8988T (cell line): ENCODE measurements around the gene SPOCK1.

ENCODE experiments used
- DNase-seq: peaks from one replicate; pipeline ENCODE4 v3.0.0; 2011

SPOCK1 gene

DNA sequence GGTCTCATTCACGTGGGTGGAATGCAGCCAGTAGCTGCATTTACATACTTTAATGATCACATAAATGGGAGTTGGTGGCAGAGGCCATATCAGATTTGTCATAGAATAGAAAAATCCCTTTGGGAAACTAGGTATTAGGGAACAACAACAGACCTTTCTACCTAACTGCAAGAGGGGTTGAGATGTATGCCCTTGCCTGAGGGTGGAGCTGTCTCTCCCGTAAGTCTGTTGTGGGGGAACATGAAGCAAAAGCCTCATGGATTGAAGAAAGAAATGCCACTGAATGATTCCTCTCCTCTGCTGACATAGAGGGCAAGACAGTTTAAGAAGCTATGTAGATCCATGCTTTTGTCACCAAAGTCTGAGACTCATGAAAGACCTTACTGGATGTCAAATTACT lies 461.3 kb downstream of the SPOCK1 start:
- DNase-seq: no peak

DNA sequence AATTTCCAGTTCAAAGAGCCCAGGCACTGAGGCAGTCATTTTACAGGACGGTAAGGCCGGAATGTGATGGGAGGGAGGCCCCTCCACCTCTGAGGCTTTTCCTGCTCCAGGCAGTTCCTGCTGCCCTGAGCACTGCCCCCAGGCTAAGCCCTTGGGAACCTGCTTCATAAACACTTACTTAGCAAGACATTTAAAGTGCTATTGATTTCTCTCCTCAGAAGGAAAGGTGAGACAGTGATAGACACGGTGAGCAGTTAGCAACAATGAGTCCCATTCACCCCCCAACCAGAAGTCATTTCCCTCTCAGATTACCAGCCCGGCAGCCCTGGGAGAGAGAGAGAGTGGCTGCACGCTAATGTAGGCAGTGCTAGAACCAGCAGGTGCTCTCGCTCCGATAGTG lies 462.5 kb downstream of the SPOCK1 start:
- DNase-seq: no peak

DNA sequence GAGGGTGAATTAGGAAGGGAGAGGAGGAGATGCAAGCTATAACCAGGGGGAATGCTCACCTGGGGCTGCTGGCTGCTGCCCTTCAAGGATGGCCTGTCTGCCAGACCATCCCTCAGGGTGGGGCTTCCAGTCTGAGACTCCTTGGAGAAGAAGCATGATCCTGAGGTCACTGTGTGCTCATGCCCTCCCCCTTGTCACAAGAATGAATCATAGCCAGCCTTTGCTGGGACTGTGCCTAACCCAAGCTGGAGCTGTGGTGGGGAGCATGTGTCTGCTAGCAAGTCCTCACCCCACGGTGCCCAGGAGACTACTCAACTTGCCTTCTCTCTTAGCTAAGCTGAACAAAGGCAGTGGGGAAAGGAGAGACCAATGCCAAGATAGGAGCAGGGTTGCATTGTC lies 463.6 kb downstream of the SPOCK1 start:
- no peak for DNase-seq

GRCh38 chr5:137034764-137035479 lies 464.2 kb downstream of the SPOCK1 start:
- DNase-seq: no peak

GRCh38 chr5:137034213-137034612 lies 464.9 kb downstream of the SPOCK1 start:
- DNase-seq: no peak

DNA sequence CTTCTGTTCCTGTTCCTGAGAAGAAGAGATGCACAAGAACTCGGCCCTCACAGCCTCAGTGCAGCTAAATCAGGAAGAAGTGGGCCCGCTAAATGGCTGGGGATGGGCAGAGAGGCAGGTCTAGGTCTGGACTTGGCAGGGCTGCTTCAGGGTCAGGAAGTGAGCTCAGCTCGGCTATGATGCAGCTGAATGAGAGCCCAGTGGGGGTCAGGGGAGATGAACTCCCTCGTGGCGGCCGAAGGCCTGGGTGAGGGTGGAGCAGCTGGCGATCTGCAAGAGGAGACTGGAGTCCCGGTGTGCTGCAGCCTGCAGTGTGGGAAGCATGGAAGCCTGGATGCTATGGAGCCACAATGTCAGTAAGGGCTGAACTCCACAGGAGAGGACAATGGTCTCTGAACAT lies 466.2 kb downstream of the SPOCK1 start:
- DNase-seq: no peak

GRCh38 chr5:137027758-137028157 lies 471.4 kb downstream of the SPOCK1 start:
- DNase-seq: no peak

DNA sequence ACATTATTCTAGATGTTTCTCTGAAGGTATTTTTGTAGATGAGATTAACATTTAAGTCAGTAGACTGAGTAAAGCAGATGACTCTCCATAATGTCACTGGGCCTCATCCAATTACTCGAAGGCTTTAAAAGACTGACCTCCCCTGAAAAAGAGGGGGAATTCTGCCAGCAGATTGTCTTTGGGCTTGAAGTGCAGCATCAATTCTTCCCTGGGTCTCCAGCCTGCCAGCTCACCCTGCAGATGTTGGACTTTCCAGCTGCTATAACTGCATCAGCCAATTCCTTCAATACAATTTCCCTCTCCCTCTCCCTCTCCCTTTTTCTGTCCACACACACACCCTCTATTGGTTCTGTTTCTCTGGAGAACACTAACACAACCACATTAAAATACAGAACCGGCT lies 472.8 kb downstream of the SPOCK1 start:
- DNase-seq: no peak

- DNase-seq: no peak
These were observed 475.1 kb downstream of the SPOCK1 start for GRCh38 chr5:137024044-137024443.

DNA sequence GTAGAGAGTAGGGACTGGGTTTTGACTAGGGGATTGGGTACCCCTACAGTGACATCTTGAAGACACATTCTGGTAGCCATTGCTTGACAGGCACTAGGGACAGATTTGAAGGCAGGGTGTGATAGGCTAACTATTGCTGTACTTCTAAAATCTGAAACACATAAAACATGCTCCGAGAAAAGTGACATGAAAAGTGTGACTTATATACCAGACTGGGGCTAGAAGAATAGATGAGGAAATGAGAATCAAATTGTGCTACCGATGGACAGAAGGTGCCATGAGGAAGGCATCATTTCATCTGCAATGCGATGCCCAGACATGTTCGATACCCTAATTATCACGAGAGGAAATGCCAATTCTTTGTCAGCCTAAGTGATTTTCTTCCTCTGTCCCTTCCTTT lies 475.8 kb downstream of the SPOCK1 start:
- no peak for DNase-seq

DNA sequence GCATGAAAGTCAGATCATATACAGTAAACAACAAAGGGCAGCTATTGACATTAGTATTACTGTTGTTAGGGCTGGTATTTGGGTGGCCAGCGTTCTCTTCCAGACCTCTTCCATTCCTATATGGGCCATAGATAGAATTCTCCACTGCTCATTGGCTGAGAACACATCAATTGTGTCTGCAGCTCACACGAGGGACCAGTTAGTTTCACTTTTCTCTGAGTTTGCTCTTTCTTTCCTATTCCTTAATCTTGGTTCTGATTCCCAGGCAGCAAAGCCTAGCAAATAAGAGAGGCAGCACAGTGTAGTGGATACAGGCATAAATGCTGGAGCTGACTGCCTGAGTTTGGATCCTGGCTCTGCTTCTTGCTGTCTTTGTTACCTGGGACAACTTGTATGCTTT lies 476.4 kb downstream of the SPOCK1 start:
- DNase-seq: no peak

DNA sequence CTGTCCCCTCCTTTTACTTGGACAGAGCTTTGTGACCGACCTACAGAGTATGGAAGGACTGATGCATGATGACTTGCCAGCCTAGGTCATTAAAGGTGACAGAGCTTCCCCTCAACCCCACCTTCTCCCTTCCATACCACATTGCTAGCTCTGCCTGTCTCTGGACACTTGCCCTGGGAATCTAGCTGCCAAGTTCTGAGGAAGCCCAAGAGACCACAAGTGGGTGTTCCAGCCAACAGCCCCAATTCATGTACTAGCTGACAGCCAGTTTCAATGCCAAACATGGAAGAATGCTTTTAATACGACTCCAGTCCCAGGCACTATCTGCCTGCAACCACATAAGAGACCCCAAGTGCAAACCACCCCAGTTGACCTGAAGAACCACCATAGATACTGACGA lies 477.1 kb downstream of the SPOCK1 start:
- DNase-seq: no peak

- DNase-seq: no peak
These were observed 479.9 kb downstream of the SPOCK1 start for GRCh38 chr5:137019229-137019628.

GRCh38 chr5:137016783-137017324 lies 482.3 kb downstream of the SPOCK1 start:
- DNase-seq: no peak

DNA sequence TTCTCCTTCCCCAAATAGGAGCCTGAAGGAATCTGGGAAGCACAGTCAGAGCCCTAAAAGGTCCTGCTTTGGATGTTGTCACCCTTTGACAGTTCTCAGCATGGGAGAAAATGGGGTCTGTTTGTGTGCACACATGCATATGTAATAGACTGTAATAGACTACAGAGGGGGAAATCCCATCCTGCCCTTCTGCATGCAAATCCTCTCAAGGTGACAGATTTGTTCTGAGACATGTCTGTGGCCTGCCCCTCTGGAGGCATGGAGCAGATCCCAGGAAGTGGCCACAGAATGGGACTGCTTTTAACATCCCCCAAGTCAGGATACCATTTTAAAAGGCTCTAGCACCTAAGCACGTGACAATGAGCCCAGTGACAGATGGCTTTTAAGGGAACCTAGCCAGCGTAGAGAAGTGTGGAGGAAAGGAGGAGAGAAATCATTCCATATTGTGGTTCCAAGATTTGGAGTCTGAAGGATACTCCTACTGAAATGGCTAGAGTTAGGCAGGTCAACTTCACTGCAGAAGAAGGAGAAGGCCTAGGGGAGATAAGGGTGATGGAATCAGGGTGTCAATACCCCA lies 483.5 kb downstream of the SPOCK1 start:
- no peak for DNase-seq

- DNase-seq: no peak
These were observed 484.4 kb downstream of the SPOCK1 start for GRCh38 chr5:137014731-137015130.

DNA sequence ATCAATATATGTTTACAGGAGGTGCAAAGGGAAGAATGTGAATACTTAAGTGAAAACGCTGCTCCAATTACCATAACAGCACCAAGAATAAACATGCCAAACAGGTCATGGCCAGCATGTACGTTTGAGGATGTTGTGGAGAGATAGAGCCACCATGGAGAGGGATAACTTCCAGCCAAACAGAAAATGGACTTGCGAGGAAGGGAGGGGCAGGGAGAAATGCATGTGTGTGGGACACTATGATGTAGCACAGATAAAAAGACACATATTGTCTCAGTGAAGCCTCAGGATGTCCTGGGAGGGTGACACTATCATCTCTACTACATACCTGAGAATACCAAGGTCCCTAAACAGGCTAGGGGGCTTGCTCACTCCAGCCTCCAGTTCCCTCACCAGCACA lies 488.9 kb downstream of the SPOCK1 start:
- no peak for DNase-seq

- no peak for DNase-seq
These were observed 494.8 kb downstream of the SPOCK1 start for GRCh38 chr5:137004279-137004678.

DNA sequence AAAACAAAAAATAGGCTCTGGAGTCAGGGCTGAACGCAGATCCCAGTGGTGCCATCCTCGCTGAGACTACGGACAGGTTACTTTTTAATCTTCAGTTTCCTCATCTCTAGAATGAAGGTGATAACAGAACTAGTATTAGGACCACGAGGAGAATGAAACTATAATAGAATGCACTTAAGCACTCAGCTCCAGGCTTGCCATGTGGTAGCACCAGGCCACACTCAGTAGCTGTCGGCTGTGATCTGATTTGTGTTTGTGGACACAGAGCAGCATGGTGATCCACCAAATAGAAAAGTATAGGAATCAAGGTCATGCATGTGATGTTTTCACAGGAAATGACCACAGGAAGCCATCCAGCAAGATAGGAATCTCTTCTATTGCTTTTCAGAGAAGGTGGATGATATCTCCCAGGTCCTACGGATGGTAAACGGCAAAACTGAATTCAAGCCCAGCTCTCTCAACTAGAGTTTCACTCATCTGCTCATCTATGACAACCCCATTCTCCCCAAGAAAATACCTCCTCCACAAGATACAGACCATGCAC lies 498.0 kb downstream of the SPOCK1 start:
- no peak for DNase-seq

- no peak for DNase-seq
These were observed 499.3 kb downstream of the SPOCK1 start for GRCh38 chr5:136999787-137000186.

GRCh38 chr5:136998854-136999357 lies 500.2 kb downstream of the SPOCK1 start:
- no peak for DNase-seq

- DNase-seq: no peak
These were observed 505.0 kb downstream of the SPOCK1 start for GRCh38 chr5:136994154-136994553.

- DNase-seq: no peak
These were observed 506.2 kb downstream of the SPOCK1 start for GRCh38 chr5:136992796-136993489.
